HT-29 (cell line): ENCODE measurements around the gene NT5C1B. TPM values are rescaled to one million over a fixed set of nuclear protein-coding genes. Genes with fewer than 3 reads are reported as not detected.

Experiments
- DNase-seq: peaks from one replicate; pipeline ENCODE4 v3.0.0-alpha.2; 2015; ENCODE audit warnings: low spot score
- total RNA-seq: library from RNA; depleted of rRNA; stranded (reverse); fragments of >200 nt; shearing (Covaris generic); gene quantifications from 2 replicates; pipeline ENCODE4 v1.2.3, GENCODE V29; 2014

Gene NT5C1B
- total RNA-seq, 1 experiment from 2014 or later, result not detected

DNA sequence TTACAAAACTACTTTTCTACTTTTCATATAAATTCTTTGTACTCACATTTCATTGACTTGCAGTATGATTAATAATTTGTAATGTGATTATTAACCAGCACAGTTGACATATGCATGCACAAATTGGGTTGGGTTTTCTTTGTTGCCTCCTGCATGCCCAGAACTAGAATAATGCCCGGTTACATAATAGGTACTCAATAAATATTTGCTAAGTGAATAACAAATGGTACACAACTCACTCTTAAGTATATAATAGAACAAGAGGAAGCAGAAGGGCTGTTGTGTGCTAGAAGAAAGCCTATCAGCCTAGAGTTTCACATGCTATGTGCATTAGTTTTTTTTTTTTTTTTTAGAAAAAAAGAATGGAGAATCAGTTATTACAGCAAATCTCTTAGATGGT is 38.2 kb downstream of the NT5C1B start:
- DNase-seq, result no peak

DNA sequence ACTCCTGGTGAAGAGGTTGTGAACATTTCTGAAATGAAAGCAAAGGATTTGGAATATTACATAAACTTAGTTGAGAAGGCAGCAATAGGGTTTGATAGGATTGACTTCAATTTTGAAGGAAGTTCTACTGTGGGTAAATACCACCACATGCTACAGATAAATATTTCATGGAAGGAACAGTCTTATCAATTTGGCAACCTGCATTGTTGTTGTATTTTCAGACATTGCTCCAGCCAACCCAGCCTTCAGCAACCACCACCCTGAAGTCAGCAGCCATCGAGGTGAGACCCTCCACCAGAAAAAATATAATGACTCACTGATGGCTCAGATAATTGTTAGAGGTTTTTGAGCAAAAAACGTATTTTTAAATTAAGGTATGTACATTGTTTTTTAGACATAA is 38.9 kb downstream of the NT5C1B start:
- DNase-seq, result no peak

GRCh38 chr2:18549083-18549482 is 40.3 kb downstream of the NT5C1B start:
- DNase-seq, result no peak

DNA sequence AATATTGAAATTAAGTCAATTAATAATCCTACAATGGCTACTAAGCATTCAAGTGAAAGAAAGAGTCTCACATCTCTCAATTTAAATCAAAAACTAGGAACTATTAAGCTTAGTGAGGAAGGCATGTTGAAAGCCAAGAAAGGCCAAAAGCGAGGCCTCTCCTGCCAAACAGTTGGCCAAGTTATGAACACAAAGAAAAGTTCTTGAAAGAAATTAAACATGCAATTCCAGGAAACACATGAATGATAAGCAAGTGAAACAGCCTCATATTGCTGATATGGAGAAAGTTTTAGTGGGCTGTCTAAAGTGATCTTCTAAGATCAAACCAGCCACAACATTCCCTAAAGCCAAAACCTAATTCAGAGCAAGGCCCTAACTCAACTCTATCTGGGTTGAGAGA is 40.7 kb downstream of the NT5C1B start:
- no peak for DNase-seq

DNA sequence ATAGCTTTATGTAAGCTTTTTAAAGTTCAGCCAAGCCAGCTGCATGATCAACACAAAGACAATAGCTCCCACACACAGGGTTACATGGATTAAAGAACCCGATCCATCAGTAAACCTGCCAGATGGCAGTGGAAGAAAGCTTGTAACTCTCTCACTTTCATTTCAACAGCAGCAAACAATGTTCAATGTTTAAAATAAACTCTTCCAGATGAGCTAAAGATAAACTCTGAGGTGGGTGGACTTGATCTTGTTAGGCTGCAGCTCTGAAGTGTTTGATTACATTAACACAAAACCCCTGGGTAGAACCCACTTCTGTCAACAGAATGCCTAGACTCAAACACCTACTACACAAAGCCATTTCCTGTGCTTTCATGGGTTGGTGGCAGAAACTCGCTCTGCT is 42.8 kb downstream of the NT5C1B start:
- DNase-seq, result no peak

- DNase-seq, result no peak
Measured at GRCh38 chr2:18545384-18545783, 44.0 kb downstream of the NT5C1B start.

GRCh38 chr2:18544171-18544570 is 45.2 kb downstream of the NT5C1B start:
- DNase-seq, result no peak

DNA sequence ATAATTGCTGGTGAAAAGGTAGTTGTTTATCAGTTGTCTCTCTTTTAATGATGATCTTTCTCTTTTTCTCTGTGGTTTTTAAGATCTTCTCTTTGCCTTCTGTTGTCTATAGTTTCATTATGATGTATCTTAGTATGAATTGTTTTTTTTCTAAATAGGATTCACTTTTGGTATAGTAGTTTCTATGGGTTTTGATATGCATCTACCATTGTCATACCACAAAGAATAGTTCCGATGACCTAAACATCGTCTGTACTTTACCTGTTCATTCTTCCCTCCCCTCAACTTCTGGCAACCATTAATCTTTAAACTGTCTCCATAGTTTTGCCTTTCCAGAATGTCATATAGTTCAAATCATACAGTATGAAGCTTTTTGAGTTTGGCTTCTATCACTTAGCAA is 48.5 kb downstream of the NT5C1B start:
- no peak for DNase-seq

DNA sequence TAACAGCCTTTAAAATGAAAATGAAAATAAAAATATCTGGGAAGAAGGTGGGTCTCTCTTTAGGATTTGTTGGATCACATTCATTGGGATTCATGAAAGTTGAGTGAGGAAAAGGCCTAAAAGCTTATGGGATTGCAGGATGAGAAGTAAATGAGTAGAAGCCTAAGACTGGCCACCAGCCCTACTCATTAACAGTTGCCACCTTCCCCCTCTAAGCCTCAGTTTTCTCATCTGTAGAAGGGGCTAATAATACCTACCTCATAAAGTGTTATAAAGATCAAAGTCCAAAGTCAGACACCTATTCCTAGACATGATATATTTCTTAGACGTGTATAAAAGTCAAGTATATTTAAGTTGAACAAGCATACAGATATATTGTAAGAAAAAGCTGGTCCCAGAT is 52.7 kb downstream of the NT5C1B start:
- no peak for DNase-seq

- no peak for DNase-seq
Measured at GRCh38 chr2:18536100-18536499, 53.3 kb downstream of the NT5C1B start.

- DNase-seq, result no peak
Measured at GRCh38 chr2:18531194-18531593, 58.2 kb downstream of the NT5C1B start.

- DNase-seq, result no peak
Measured at GRCh38 chr2:18527822-18528221, 61.5 kb downstream of the NT5C1B start.

GRCh38 chr2:18527326-18527725 is 62.0 kb downstream of the NT5C1B start:
- no peak for DNase-seq

DNA sequence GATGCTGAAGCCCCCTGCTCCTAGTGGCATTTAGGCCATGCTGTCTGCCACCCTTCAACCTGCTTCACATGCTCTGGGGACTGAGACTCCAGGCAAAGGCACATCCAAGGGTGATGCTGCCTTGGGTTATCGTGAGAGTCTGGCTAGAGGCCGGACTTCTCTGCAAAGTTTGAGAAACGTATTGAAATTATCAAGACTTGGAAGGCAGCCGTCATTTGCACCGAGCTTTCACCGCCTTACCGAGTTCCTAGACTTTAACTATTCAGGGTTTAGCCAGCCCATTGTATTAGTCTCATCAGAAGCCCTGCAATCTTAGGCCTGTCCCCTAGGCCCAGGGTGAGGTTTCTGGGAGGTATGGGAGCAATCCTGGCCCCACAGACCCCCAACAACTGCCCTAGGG is 62.9 kb downstream of the NT5C1B start:
- DNase-seq, result no peak

GRCh38 chr2:18525852-18526251 is 63.5 kb downstream of the NT5C1B start:
- DNase-seq, result no peak

- DNase-seq, result no peak
Measured at GRCh38 chr2:18525236-18525635, 64.1 kb downstream of the NT5C1B start.

DNA sequence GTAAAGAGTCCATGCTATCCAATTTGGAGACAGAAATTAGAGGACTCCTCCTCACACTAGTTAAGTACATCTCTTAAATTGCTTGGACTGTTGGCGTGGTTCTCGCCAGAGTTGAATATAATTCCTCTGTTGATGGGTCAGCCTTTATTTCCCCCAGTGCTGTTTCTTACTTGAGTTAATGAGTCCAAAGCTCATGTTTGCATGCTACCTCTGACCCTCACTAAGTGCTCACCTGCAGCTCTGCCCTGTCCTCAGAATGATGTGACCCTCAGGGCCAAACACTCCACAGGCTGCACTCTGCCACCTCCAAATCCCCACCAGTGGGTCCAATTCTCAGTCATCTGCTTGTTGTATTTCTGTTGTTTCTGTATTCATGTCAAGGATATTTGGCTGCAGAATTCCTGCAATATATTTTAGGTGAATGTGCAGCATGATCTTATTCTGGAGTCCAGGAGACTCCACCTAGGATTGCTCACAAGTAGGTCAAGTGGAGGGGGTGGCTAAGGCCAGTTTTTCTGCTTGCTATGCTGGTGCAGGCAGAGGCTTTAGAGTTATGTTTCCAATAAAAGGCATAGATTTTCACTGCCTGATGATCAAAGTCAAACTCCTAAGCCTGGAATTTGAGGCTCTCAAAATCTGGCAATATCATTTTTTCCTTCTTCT is 66.8 kb downstream of the NT5C1B start:
- no peak for DNase-seq

- DNase-seq, result peak; percentile 84
Measured at GRCh38 chr2:18520451-18521425, 68.6 kb downstream of the NT5C1B start.

DNA sequence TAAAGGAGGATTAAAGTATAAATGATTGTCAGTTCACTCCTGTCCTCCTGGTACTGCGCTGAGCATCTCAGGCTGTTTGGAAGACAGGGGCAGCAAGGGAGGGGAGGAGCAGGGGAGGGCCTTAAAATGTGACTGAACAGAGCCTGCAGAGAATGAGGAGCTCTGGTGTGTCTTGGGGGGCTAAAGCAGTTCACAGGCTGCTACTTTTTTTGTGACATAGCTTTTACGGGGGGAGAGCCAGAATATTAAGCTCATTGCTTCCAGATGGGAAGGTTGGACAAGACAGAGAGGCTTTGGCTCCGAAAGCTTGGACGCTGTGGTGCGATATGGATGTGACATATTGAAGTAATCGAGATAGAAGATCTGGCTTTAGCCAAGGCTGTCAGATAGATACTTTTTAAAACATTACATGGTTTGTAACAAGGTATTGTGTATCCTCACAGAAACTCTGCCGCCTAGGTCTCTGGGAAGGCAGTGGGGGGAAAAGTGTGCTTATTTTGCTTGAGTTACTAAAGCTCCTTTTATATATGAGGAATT is 69.4 kb downstream of the NT5C1B start:
- no peak for DNase-seq

- no peak for DNase-seq
Measured at GRCh38 chr2:18518116-18519111, 71.0 kb downstream of the NT5C1B start.

DNA sequence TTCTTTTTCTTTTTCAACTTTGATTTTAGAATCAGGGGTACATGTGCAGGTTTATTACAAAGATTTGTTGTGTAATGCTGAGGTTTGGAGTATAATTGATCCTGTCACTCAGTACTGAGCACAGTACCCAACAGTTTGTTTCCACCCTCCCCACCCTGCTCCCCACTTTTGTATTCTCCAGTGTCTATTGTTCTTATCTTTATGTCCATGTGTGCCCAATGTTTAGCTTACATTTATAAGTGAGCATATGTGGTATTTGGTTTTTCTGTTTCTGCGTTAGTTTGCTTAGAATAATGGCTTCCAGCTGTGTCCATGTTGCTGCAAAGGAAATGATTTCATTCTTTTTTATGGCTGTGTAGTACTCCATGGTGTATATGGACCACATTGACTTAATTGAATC is 72.0 kb downstream of the NT5C1B start:
- DNase-seq, result no peak
